RCC 7860 (cell line): Measurements from ENCODE around the gene RASAL3.

Source experiments
- DNase-seq: peaks from one replicate; pipeline ENCODE4 v3.0.0-alpha.2; 2015; ENCODE audit warnings: low spot score
- FAIRE-seq: peaks from 2 replicates; lab custom pipeline; 2012; peaks lifted over from hg19 to GRCh38; lab: Jason Lieb, UNC

The RASAL3 gene

GRCh38 chr19:15449620-15450527, 14.5 kb downstream of the RASAL3 start, which contains the start of gene WIZ:
TSS of gene WIZ (minus strand) at chr19:15449956. CDS start at chr19:15448307, 1,649 bp downstream.
- no peak for FAIRE-seq
- DNase-seq: peak; percentile 25

GRCh38 chr19:15448778-15449619, 15.3 kb downstream of the RASAL3 start:
- DNase-seq (no peak), FAIRE-seq (no peak)

DNA sequence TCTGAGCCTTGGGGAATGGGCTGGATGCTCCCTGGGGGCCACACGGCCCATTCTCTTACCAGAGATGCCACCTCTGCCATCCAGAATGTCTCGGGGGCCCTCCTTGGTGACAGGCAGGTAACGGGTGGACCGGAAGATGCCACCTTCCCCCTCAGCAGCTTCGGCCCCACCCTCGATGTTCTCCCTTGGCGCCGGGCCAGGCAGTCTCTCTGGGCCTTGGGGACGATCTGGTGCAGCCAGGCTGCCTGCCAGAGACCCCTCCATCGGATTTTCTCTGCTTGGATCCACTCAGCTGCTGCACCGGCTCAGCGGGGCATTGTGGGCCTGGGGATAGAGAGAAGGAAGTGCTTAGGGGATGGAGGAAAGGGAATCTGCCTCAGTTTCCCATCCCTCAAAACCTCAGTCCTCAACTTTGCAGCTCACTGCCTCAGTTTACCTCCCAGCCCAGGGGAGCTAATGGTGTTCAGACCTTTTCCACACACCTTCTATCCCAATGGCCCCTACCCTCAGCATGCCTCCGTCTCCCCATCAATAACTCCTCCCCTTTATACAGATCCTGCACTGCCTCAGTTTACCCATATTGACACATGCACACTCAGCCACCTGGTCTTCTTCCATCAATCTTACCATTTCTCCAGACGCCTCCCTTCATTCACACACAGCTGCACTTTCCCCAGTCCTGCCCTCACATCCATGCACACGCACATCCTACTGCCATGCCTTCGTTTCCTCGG, 16.1 kb downstream of the RASAL3 start:
- DNase-seq: no peak
- no peak for FAIRE-seq

- FAIRE-seq: no peak
- no peak for DNase-seq
Observed at GRCh38 chr19:15447057-15447456, 17.3 kb downstream of the RASAL3 start.

DNA sequence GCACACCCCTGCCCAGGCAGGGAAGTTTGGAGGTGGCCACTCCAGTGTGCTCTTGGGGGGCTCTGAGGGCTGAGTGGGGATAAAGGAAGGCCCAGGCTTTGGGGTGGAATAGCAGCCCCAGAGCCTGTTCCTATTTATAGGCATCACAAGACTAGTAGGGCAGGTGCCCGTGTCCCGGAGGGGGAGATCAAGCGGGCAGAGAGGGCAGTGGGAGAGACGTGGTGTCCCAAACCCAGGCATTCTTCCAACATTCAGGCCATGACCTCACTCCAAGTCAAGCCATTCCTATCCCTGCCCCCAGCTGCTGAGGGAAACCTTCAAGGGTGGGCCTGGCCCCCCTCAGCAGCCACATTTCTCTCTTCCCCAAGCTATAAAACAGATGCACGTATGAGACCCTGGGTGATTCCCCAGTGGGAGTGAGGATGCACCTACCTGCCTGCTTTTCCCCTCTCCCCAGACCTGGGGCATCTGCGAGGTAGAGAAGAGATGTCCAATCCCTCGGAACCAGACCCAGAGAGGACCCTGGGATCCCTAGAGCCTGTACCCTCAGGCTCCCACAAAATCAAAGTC, 18.5 kb downstream of the RASAL3 start:
- DNase-seq: no peak
- FAIRE-seq: no peak

GRCh38 chr19:15445227-15445605, 19.1 kb downstream of the RASAL3 start:
- FAIRE-seq (no peak), DNase-seq (no peak)

- no peak for FAIRE-seq
- no peak for DNase-seq
Observed at GRCh38 chr19:15444505-15445226, 19.7 kb downstream of the RASAL3 start.

DNA sequence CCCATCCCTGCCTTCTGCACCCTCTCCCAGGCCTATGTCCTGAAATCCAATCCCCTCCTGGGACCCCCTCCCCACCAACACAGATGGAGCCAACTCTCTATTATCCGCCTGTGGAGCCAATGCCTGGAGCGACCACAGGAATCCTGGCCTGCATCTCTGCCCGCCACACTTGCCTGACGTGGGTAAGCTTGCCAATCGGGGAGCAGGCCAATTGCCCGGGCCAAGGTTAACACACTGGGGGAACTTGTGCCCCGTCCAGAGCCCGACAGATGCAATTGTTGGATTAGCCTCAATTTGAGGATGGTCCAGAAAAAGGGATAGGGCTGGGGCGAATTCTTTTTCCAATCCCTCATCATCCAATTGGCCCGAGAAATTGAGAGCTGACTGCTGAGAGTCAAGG, 20.5 kb downstream of the RASAL3 start:
- no peak for DNase-seq
- FAIRE-seq: no peak

DNA sequence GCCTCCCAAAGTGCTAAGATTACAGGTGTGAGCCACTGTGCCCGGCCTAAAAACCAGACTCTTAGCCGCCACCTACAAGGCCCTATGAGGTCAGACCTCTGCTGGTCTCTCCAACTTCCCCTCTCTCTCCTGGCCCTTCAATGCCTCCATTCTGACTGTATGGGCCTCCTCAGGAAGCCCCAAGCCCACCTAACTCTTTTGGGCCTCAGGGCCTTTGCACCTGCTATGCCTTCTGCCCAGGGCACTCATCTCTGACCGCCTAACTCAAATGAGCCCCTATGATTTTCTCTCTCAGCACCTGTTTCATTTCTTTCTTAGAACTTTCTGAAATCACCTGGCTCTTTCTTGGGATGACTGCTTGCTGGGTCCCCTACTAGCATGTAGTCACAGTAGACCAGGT, 21.0 kb downstream of the RASAL3 start:
- DNase-seq: no peak
- FAIRE-seq: no peak

DNA sequence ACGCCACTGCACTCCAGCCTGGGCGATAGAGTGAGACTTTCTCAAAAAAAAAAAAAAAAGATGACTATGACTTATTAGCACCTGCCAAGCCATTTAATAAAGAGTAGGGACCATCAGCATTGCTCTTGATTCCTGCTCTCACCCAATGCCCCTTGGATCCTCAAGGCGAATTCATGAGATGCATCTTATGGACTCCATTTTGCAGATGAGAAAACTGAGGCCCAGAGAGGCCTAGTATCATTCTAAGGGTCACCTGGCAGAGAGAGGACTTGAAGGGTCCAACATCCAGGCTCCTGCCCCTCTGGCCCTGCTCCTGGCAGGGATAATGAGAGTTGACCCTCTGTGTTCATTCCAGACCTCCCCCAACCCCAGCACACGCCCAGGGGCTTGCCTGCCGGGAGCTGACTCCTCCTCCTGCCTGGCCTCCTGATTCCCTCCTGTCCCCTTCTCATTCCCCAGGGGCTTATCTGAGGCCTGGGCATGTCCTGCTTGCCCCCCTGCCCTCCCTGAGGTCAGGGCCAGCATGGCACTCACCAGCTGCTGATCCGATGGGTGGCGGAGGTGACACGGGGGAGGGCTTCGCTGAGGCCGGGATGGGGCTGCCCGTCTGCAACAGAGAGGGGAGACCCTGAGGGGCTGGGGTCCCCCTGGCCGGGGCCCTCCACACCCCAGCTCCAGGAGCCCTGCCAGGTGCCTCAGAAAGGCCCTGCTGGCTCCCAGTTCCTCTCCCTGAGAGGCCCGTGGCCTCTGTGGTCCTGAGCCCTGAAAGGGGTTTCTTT, 22.0 kb downstream of the RASAL3 start:
- DNase-seq (no peak), FAIRE-seq (no peak)

- no peak for DNase-seq
- no peak for FAIRE-seq
Observed at GRCh38 chr19:15441317-15441716, 23.0 kb downstream of the RASAL3 start.

GRCh38 chr19:15439821-15440641, 24.3 kb downstream of the RASAL3 start:
- FAIRE-seq (no peak), DNase-seq (no peak)

DNA sequence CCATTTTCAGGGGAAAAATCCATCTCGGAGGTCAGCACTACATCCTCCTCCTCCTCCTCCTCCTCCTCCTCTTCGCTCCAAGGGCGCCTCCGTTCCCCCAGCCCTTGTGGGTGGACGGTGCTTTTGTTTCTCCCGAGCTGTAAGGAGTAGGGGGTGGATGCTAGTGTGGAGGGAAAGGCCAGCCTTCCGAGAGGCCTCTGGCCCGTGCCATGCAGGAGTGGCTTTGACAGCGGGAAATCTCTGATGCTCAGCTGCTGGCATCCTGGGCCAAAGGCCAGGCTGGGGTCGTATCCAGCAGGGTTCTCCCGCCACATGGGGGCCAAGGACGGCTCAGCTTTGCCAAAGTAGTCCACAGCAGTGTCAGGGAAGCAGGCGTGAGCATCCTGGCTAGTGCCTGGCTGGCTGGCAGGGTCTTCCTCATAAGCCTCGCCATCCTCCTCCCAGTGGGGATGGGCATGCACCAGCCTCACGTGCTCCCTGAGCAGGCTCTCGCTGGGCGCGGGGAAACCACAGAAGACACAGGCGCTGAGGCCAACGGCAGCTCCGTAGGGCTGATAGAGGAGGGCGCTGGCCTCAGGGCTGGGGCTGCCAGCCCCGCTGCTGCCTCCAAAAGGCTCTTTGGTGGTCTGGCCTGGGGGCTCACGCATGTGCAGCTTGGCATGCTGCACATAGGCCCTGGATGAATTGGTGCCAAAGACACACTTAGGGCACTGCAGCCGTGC, 25.1 kb downstream of the RASAL3 start:
- DNase-seq (no peak), FAIRE-seq (no peak)

DNA sequence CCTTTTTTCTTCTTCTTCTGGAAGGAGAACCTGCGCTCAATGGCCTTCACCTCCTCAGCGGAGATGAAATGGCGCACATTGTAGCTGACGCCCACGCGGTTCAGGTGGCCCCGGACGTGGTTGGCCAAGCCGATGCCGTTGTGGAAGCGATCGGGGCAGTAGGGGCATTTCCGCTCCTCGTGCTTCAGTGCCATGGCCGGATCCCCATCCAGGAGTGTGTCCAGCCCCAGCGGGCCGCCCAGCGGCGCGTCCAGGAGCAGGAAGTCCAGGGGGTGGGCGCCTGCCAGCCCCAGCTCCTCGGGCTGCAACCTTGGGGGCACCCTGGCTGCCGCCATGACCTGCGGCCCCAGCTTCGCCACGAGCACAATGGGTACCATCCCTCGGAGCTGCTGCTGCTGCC, 25.8 kb downstream of the RASAL3 start:
- DNase-seq (no peak), FAIRE-seq (no peak)

- no peak for FAIRE-seq
- DNase-seq: no peak
Observed at GRCh38 chr19:15438124-15438496, 26.2 kb downstream of the RASAL3 start.

DNA sequence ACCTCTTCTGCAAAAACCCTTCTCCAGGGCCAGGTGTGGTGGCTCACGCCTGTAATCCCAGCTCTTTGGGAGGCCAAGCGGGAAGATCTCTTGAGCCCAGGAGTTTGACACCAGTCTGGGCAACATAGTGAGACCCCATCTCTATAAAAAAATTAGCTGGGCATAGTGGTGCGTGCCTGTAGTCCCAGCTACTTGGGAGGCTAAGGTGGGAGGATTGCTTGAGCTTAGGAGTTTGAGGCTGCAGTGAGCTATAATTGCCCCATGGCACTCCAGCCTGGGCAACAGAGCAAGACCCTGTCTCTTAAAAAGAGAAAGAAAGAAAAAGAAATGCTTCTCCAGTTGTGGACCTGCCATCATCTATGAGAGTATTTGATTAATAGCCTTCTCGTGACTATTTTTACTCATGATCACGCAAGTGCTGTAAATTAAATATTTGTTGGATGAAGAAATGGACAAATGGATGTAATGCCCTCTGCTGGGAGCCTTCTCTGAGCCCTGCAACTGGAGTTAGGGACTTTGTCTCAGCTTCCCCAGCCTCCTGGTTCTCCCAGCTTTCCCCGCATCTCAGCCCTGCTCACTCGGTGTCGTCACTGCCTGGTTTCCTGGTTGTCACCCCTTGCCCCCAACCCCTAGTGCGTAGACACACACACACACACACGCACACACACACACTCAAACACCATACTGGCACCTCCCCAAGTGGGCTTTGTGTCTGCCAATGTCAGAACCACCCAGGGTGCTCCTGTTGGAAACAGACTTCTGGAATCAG, 26.8 kb downstream of the RASAL3 start:
- FAIRE-seq: no peak
- no peak for DNase-seq

DNA sequence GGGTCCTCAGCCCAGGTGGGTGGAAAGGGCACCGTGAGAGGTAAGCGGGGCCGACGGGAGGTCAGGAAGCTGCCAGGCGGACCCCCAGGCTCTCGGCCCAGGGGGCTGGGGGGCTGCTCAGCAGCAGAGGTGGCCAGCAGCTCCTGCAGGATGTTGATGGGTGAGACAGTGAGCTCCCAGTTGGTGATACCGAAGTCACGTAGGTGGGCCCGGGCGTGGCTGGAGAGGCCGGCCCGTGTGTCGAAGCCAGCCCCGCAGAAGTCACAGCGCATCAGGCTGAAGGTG, 27.6 kb downstream of the RASAL3 start:
- DNase-seq (no peak), FAIRE-seq (no peak)
